Right ventricle myocardium superior (tissue), 1 donor: ENCODE measurements around the gene MT1B. TPM values are rescaled to one million over a fixed set of nuclear protein-coding genes. Genes with fewer than 3 reads are reported as not detected.

Experiments used
- ATAC-seq: fragments of 200-7000 bp; cut with Tn5 transposase; one replicate; pipeline ENCODE4 v1.9.1; 2020; ENCODE audit warnings: mild to moderate bottlenecking; ENCODE audit not compliant: poor library complexity
- DNase-seq: peaks from one replicate; pipeline ENCODE4 v3.0.0-alpha.2; 2020
- intact Hi-C: fragments of 100-400 bp; cut with DNase I; formaldehyde crosslinking; loops from one replicate; pipeline ENCODE4 v1.11.2; 2022
- total RNA-seq: library from RNA; stranded (reverse); fragmentation: NEBNext Ultra II Directional; extraction: Animal tissue kit (Norgen Biotek cat#: 25700); gene quantifications from one replicate; pipeline ENCODE4 v1.2.1, GENCODE V29; 2021
- donor health status: DM: no; HTN: yes; CAD: no; lungs with severe emphysema.

MT1B gene
- total RNA-seq, 1 donor from 2014 or later, result not detected

GRCh38 chr16:56701534-56701933, 49.8 kb downstream of the MT1B start:
- ATAC-seq (no peak), DNase-seq (no peak)
- intact Hi-C loops, result loop anchor here (2.0 to 5.0 kb wide), 3 partner anchors 99 to 189 kb away; no protein-coding TSS in a partner anchor

Other genes with a start within 250 kb of the MT1B start
- 63.0 TPM for gene AMFR, start 226.3 kb upstream of the MT1B start, total RNA-seq
- gene NUDT21, start 200.6 kb upstream of the MT1B start, total RNA-seq, result 56.2 TPM
- 25.7 TPM for gene OGFOD1, start 200.3 kb upstream of the MT1B start, total RNA-seq
- gene BBS2, start 131.9 kb upstream of the MT1B start, total RNA-seq, result 39.0 TPM
- not detected for gene MT4, start 86.8 kb upstream of the MT1B start, total RNA-seq
- 3.5 TPM for gene MT3, start 62.4 kb upstream of the MT1B start, total RNA-seq
- gene MT2A, start 43.3 kb upstream of the MT1B start, total RNA-seq, result 87.9 TPM
- gene MT1E, start 26.1 kb upstream of the MT1B start, total RNA-seq, result 109 TPM
- 5.4 TPM for gene MT1M, start 19.2 kb upstream of the MT1B start, total RNA-seq
- 2.3 TPM for gene MT1A, start 13.2 kb upstream of the MT1B start, total RNA-seq
- 2.1 TPM for gene MT1F, start 6.1 kb downstream of the MT1B start, total RNA-seq
- gene MT1G, start 16.2 kb downstream of the MT1B start, total RNA-seq, result 1.3 TPM
- not detected for gene MT1H, start 17.9 kb downstream of the MT1B start, total RNA-seq
- 105 TPM for gene MT1X, start 30.6 kb downstream of the MT1B start, total RNA-seq
- 20.6 TPM for gene NUP93, start 78.2 kb downstream of the MT1B start, total RNA-seq
- gene SLC12A3, start 213.3 kb downstream of the MT1B start, total RNA-seq, result not detected